ENCODE measurements around the gene EPHA8. TPM values are rescaled to one million over a fixed set of nuclear protein-coding genes. Genes with fewer than 3 reads are reported as not detected.

The EPHA8 gene
- total and polyA plus RNA-seq, 2 of the 4 experiments (the other 2 are of a cell fraction) = not detected

GRCh38 chr1:22606161-22606560, 42.9 kb downstream of the EPHA8 start:
- Histone ChIP-seq H3K4me3 (ENCODE audit: insufficient read depth, low read depth, low read length) (no peak overlapping the region), H3K4me1 (ENCODE audit: control insufficient read depth, insufficient read depth, low read length) (no peaks in the 10 kb centered on the region), H3K27ac (ENCODE audit: insufficient read depth, low read length) (no peak overlapping the region), H2BK5ac (ENCODE audit: low read depth, low read length, poor library complexity, severe bottlenecking) (no peak overlapping the region), H3K4ac (ENCODE audit: low read depth, low read length) (no peak overlapping the region), H3K56ac (ENCODE audit: extremely low read depth, insufficient read depth, low read length) (no peak overlapping the region), H3K36me3 (ENCODE audit: control insufficient read depth, insufficient read depth, low read length) (no peaks in the 10 kb centered on the region), H2BK15ac (ENCODE audit: low read depth, low read length) (no peak overlapping the region), H4K91ac (ENCODE audit: insufficient read depth, low read depth, low read length) (no peak overlapping the region), H3K23ac (ENCODE audit: low read depth, low read length) (no peak overlapping the region), H3K27me3 (ENCODE audit: control insufficient read depth, insufficient read depth, low read length) (peaks cover 48% of the 10 kb centered on the region), H3K9ac (ENCODE audit: low read depth, low read length) (no peak overlapping the region), H3K9me3 (ENCODE audit: control insufficient read depth, insufficient read depth, low read length) (no peaks in the 10 kb centered on the region), H4K8ac (ENCODE audit: low read depth in 2 of 2, low read length in 2 of 2) (no peak overlapping the region), H3K18ac (ENCODE audit: low read depth, low read length) (no peak overlapping the region), H2AFZ (replicated peaks; ENCODE audit: low read length, poor library complexity) (no peak overlapping the region), H2BK120ac (ENCODE audit: low read depth, low read length) (no peak overlapping the region), H3K79me1 (ENCODE audit: low read depth in 1 of 2, low read length in 2 of 2) (no peaks in the 10 kb centered on the region), H2AK9ac (replicated peaks; ENCODE audit: low read depth, low read length, poor library complexity) (no peak overlapping the region), H3K4me2 (ENCODE audit: low read depth, low read length) (no peak overlapping the region), H2AK5ac (ENCODE audit: low read depth, low read length) (no peak overlapping the region), H4K20me1 (ENCODE audit: insufficient read depth, low read length) (0 out of 2 replicates have a peak, but pooled peaks cover 3% of the 10 kb centered on the region), H3K9me1 (ENCODE audit: insufficient read depth, low read length) (no peaks in the 10 kb centered on the region), H3K14ac (replicated peaks; ENCODE audit: low read depth, low read length) (no peak overlapping the region), H2BK20ac (ENCODE audit: low read depth, low read length) (no peak overlapping the region), H4K5ac (ENCODE audit: low read depth, low read length) (no peak overlapping the region)
- ATAC-seq (ENCODE audit: low read depth) (no peak), DNase-seq (no peak)
- WGBS, 2 experiments (ENCODE audit: extremely low coverage in 2 of 2, insufficient read length in 1 of 2) = no CpG with 5 or more reads among the region's 4 CpGs
- in situ Hi-C loops (cut with MboI; ENCODE audit: low sequenced_read_pairs) = no loop called here
- TF ChIP-seq SMC3 (IDR thresholded peaks at IDR 0.05; ENCODE audit: low read depth, low read length) (no peak), BHLHE40 (IDR thresholded peaks at IDR 0.05; ENCODE audit: low read depth, low read length) (no peak), RFX5 (IDR thresholded peaks at IDR 0.05; ENCODE audit: low read depth, low read length) (no peak), NFE2L2 (IDR thresholded peaks at IDR 0.05; ENCODE audit: low read depth, low read length) (no peak), MAFK (IDR thresholded peaks at IDR 0.05; ENCODE audit: low read depth, low read length) (no peak)
- no TSS peak for BruUV-seq (replicated peaks)
- ChIA-PET CTCF (no interaction called here), POLR2A (ENCODE audit: unreplicated experiment) (no interaction called here)
- intact Hi-C loops (cut with micrococcal nuclease) = no loop called here
- dilution Hi-C loops (cut with HindIII; ENCODE audit: low sequenced_read_pairs, unreplicated experiment) = no loop called here
